HCT116 (cell line): Measurements from ENCODE around the gene SCOC. TPM values are rescaled to one million over a fixed set of nuclear protein-coding genes. Genes with fewer than 3 reads are reported as not detected.
"Not testable (repeated sequence)": the region's sequence is repeated elsewhere in the genome, so short reads cannot be mapped to it uniquely, and the experiment has no call there.

Experiments
- ATAC-seq: fragments of 200-7000 bp; cut with Tn5 transposase; 2 replicates; pipeline ENCODE4 v1.9.1; 2020; ENCODE audit warnings: mild to moderate bottlenecking, moderate library complexity
- BruUV-seq: library from RNA; stranded (reverse); fragments of 400-500 nt; replicated peaks from 2 replicates; lab custom pipeline; 2021; lab: Mats Ljungman, UMichigan
- CTCF ChIA-PET: fragments of 300-600 bp; sonication (Branson Sonifier 250); formaldehyde crosslinking; loops from one replicate; lab custom pipeline; 2021; ENCODE audit warnings: antibody characterized with exemption; lab: Charles Lee
- POLR2A ChIA-PET: fragments of 300-600, 350-600 bp; sonication (Branson Sonifier 250); formaldehyde crosslinking; loops from one replicate; lab custom pipeline; 2021; ENCODE audit warnings: antibody characterized with exemption; lab: Charles Lee
- RAD21 ChIA-PET, 2 experiments: fragments of 300-600 bp; sonication (Branson Sonifier 250); formaldehyde crosslinking; loops; one replicate each; lab custom pipeline; 2023; ENCODE audit warnings: low total read pairs in 2 of 2; ENCODE audit not compliant: uncharacterized antibody in 2 of 2, unreplicated experiment in 2 of 2, low non-redundant PET in 1 of 2; lab: Charles Lee
- DNase-seq: peaks from one replicate; pipeline ENCODE4 v3.0.0-alpha.2; 2010; ENCODE audit warnings: low read depth, low spot score
- H2AFZ ChIP-seq: fragments of 200-600 bp; shearing (Covaris generic), sonication (generic); 2 replicates; pipeline ENCODE4 v1.6.1; 2017; ENCODE audit warnings: low read depth, mixed run types, mixed read lengths, antibody characterized with exemption, low read length; ENCODE audit not compliant: poor library complexity, severe bottlenecking
- H3K27ac ChIP-seq: 2 replicates; pipeline ENCODE4 v1.5.1; 2012; ENCODE audit warnings: low read depth, low read length
- H3K27me3 ChIP-seq: fragments of 200-600 bp; sonication (generic); 2 replicates; pipeline ENCODE4 v1.6.1; 2016; ENCODE audit warnings: mixed run types, low read length, mixed read lengths; ENCODE audit not compliant: insufficient read depth
- H3K36me3 ChIP-seq, 2 experiments: fragments of 200-500 bp in 1 of 2; fragments of 200-600 bp in 1 of 2; sonication (Bioruptor generic) in 1 of 2; sonication (generic) in 1 of 2; 2 replicates each; pipeline versions ENCODE4 v1.5.1 to v1.6.1; 2014 to 2016; ENCODE audit warnings: low read length in 2 of 2, inconsistent platforms in 1 of 2, mixed read lengths in 1 of 2, mixed run types in 1 of 2; ENCODE audit not compliant: insufficient read depth in 2 of 2, control insufficient read depth in 1 of 2
- H3K4me1 ChIP-seq, 2 experiments: fragments of 200-600 bp in 1 of 2; sonication (generic) in 1 of 2; 2 replicates each; pipeline versions ENCODE4 v1.5.1 to v1.6.1; 2012 to 2017; ENCODE audit warnings: low read length in 2 of 2, inconsistent platforms in 1 of 2, mild to moderate bottlenecking in 1 of 2, mixed read lengths in 1 of 2, mixed run types in 1 of 2, moderate library complexity in 1 of 2; ENCODE audit not compliant: insufficient read depth in 2 of 2, control insufficient read depth in 1 of 2
- H3K4me2 ChIP-seq: fragments of 200-600 bp; sonication (generic); 2 replicates; pipeline ENCODE4 v1.6.1; 2017; ENCODE audit warnings: mixed run types, low read length, mixed read lengths
- H3K4me3 ChIP-seq, 2 experiments: fragments of 200-600 bp in 1 of 2; sonication (generic) in 1 of 2; replicated peaks in 1 of 2; 2 replicates each; pipeline ENCODE4 v1.5.1; 2011 to 2016; ENCODE audit warnings: low read length in 2 of 2, control low read depth in 1 of 2, low read depth in 1 of 2, mild to moderate bottlenecking in 1 of 2, mixed read lengths in 1 of 2, mixed run types in 1 of 2
- H3K79me2 ChIP-seq: fragments of 200-600 bp; sonication (generic); 2 replicates; pipeline ENCODE4 v1.6.1; 2017; ENCODE audit warnings: mild to moderate bottlenecking, mixed run types, low read length, moderate library complexity, mixed read lengths; ENCODE audit not compliant: insufficient read depth
- H3K9ac ChIP-seq: fragments of 200-600 bp; sonication (generic); 2 replicates; pipeline ENCODE4 v1.6.1; 2016; ENCODE audit warnings: low read length, mixed read lengths
- H3K9me2 ChIP-seq: fragments of 200-600 bp; sonication (generic), shearing (Covaris generic); 2 replicates; pipeline ENCODE4 v1.6.1; 2017; ENCODE audit warnings: mixed run types, mild to moderate bottlenecking, moderate library complexity; ENCODE audit not compliant: insufficient read depth
- H3K9me3 ChIP-seq, 2 experiments: fragments of 200-500 bp in 1 of 2; fragments of 200-600 bp in 1 of 2; sonication (Bioruptor generic) in 1 of 2; sonication (generic) in 1 of 2; 2 replicates each; pipeline ENCODE4 v1.6.1; 2014 to 2017; ENCODE audit warnings: low read length in 2 of 2, mixed read lengths in 2 of 2, inconsistent platforms in 1 of 2, low read depth in 1 of 2, mild to moderate bottlenecking in 1 of 2, mixed run types in 1 of 2, moderate library complexity in 1 of 2; ENCODE audit not compliant: control insufficient read depth in 1 of 2, insufficient read depth in 1 of 2
- H4K20me1 ChIP-seq: fragments of 200-600 bp; sonication (generic), shearing (Covaris generic); 2 replicates; pipeline ENCODE4 v1.6.1; 2017; ENCODE audit warnings: mixed run types, mild to moderate bottlenecking, moderate library complexity; ENCODE audit not compliant: insufficient read depth
- ATF3 ChIP-seq: IDR thresholded peaks from 2 replicates; pipeline ENCODE4 v1.6.1; 2012
- CBX3 ChIP-seq: IDR thresholded peaks from 2 replicates; pipeline ENCODE4 v1.6.1; 2012; ENCODE audit warnings: low read depth
- CEBPB ChIP-seq: IDR thresholded peaks from 2 replicates; pipeline ENCODE4 v1.6.1; 2012; ENCODE audit warnings: low read depth
- EGR1 ChIP-seq: IDR thresholded peaks from 2 replicates; pipeline ENCODE4 v1.6.1; 2012; ENCODE audit warnings: low read depth
- ELF1 ChIP-seq: IDR thresholded peaks from 2 replicates; pipeline ENCODE4 v1.6.1; 2012; ENCODE audit warnings: low read depth, borderline replicate concordance
- EZH2 ChIP-seq: fragments of 200-600 bp; sonication (generic); IDR thresholded peaks from 2 replicates; pipeline ENCODE4 v1.6.1; 2017; ENCODE audit warnings: antibody characterized with exemption, mixed run types
- EZH2phosphoT487 ChIP-seq: fragments of 200-600 bp; IDR thresholded peaks from 2 replicates; pipeline ENCODE4 v1.6.1; 2018; ENCODE audit warnings: antibody characterized with exemption, borderline replicate concordance
- FOSL1 ChIP-seq: IDR thresholded peaks from 2 replicates; pipeline ENCODE4 v1.6.1; 2012; ENCODE audit warnings: low read depth
- JUND ChIP-seq: IDR thresholded peaks from 2 replicates; pipeline ENCODE4 v1.6.1; 2012
- RAD21 ChIP-seq: IDR thresholded peaks from 2 replicates; pipeline ENCODE4 v1.6.1; 2012; ENCODE audit warnings: low read depth, mild to moderate bottlenecking
- REST ChIP-seq: IDR thresholded peaks from 2 replicates; pipeline ENCODE4 v1.6.1; 2012; ENCODE audit warnings: low read depth
- SIN3A ChIP-seq: IDR thresholded peaks from 2 replicates; pipeline ENCODE4 v1.6.1; 2012; ENCODE audit warnings: low read depth
- SP1 ChIP-seq: IDR thresholded peaks from 2 replicates; pipeline ENCODE4 v1.6.1; 2012; ENCODE audit warnings: low read depth
- SRF ChIP-seq: IDR thresholded peaks from 2 replicates; pipeline ENCODE4 v1.6.1; 2012; ENCODE audit warnings: low read depth
- TCF7L2 ChIP-seq: IDR thresholded peaks from 2 replicates; pipeline ENCODE4 v1.7.0; 2011; ENCODE audit warnings: borderline replicate concordance, inconsistent platforms; ENCODE audit not compliant: insufficient read depth, insufficient read length; ENCODE audit errors: extremely low read depth
- ZFX ChIP-seq: fragments of 450-650 bp; IDR thresholded peaks from 2 replicates; pipeline ENCODE4 v1.6.1; 2017
- ZNF274 ChIP-seq: fragments of 200-500 bp; sonication (Bioruptor generic); IDR thresholded peaks from 2 replicates; pipeline ENCODE4 v1.6.1; 2014; ENCODE audit warnings: mild to moderate bottlenecking, low read depth, low read length, inconsistent platforms
- intact Hi-C: fragments of 100-400 bp; cut with micrococcal nuclease; formaldehyde crosslinking; loops from 2 replicates; pipeline ENCODE4 v1.10.0; 2022
- total RNA-seq: library from RNA; stranded (reverse); gene quantifications from one replicate; pipeline ENCODE4 v1.2.1, GENCODE V29; 2021; ENCODE audit not compliant: unreplicated experiment
- TF ChIP-seq, protein P1 (sequence below): IDR thresholded peaks from 2 replicates; pipeline ENCODE4 v1.6.1; 2011; ENCODE audit warnings: mild to moderate bottlenecking, low read length, moderate library complexity; ENCODE audit not compliant: insufficient replicate concordance; ENCODE audit errors: extremely low read depth
- TF ChIP-seq, protein P2 (sequence below): IDR thresholded peaks from 2 replicates; pipeline ENCODE4 v1.6.1; 2012

Gene SCOC
- total RNA-seq, 1 experiment from 2014 or later = 52.2 TPM

DNA sequence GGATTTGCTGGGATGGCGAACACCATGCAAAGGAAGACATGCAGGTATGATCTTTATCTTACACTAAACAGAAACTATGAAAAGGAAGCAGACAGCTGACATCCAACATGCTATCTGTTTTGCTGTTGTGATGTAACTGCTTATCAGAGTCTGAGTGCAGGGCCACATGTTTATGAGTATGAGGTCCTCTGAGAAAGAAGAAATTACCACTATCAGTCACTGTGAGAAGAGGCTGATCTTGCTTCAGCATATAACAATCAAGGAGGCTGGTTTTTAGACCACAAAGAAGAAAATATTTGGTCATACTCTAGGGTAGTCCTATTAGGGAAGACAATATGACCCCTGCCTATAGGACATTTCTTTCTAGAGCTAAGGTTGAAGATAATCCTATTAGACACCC, 35.5 kb downstream of the SCOC start:
- Histone ChIP-seq H3K27me3 (no peaks in the 10 kb centered on the region), H4K20me1 (no peaks in the 10 kb centered on the region), H3K27ac (no peak overlapping the region), H3K9ac (no peak overlapping the region), H2AFZ (no peak overlapping the region), H3K36me3 (no peaks in the 10 kb centered on the region), H3K4me2 (no peak overlapping the region), H3K4me3 (no peak overlapping the region), H3K4me1 (no peaks in the 10 kb centered on the region), H3K79me2 (no peaks in the 10 kb centered on the region), H3K9me3 (no peaks in the 10 kb centered on the region), H3K9me2 (no peaks in the 10 kb centered on the region)
- no peak for TF ChIP-seq EZH2
- TF ChIP-seq, protein P1, sequence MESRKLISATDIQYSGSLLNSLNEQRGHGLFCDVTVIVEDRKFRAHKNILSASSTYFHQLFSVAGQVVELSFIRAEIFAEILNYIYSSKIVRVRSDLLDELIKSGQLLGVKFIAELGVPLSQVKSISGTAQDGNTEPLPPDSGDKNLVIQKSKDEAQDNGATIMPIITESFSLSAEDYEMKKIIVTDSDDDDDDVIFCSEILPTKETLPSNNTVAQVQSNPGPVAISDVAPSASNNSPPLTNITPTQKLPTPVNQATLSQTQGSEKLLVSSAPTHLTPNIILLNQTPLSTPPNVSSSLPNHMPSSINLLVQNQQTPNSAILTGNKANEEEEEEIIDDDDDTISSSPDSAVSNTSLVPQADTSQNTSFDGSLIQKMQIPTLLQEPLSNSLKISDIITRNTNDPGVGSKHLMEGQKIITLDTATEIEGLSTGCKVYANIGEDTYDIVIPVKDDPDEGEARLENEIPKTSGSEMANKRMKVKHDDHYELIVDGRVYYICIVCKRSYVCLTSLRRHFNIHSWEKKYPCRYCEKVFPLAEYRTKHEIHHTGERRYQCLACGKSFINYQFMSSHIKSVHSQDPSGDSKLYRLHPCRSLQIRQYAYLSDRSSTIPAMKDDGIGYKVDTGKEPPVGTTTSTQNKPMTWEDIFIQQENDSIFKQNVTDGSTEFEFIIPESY = no peak
- TF ChIP-seq ELF1 = no peak
- TF ChIP-seq EZH2phosphoT487 = no peak
- TF ChIP-seq REST = no peak
- TF ChIP-seq SP1 = no peak
- TF ChIP-seq CEBPB = no peak
- no peak for TF ChIP-seq JUND
- TF ChIP-seq ZFX = no peak
- TF ChIP-seq TCF7L2 = no peak
- TF ChIP-seq RAD21 = no peak
- TF ChIP-seq, protein P2, sequence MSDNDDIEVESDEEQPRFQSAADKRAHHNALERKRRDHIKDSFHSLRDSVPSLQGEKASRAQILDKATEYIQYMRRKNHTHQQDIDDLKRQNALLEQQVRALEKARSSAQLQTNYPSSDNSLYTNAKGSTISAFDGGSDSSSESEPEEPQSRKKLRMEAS = no peak
- TF ChIP-seq CBX3 = no peak
- no peak for TF ChIP-seq SIN3A
- TF ChIP-seq FOSL1 = no peak
- no peak for TF ChIP-seq ATF3
- no peak for TF ChIP-seq SRF
- TF ChIP-seq EGR1 = no peak
- TF ChIP-seq ZNF274 = no peak
- DNase-seq (no peak), ATAC-seq (no peak)
- BruUV-seq = no TSS peak
- ChIA-PET POLR2A (no interaction called here), CTCF (no interaction called here), RAD21 (no interaction called here)
- intact Hi-C loops = no loop called here

- CTCF ChIA-PET, intact Hi-C loops, H3K4me2 ChIP-seq, POLR2A ChIA-PET, BruUV-seq, ATAC-seq, H2AFZ ChIP-seq, H3K27me3 ChIP-seq, H3K79me2 ChIP-seq, DNase-seq, H3K4me1 ChIP-seq, H3K9me3 ChIP-seq, H3K36me3 ChIP-seq, H4K20me1 ChIP-seq, H3K9me2 ChIP-seq, H3K9ac ChIP-seq, RAD21 ChIA-PET, H3K27ac ChIP-seq, H3K4me3 ChIP-seq: not testable (repeated sequence)
These were observed 39.9 kb downstream of the SCOC start for GRCh38 chr4:140413130-140413969.
